WTC11 (cell line): Measurements from ENCODE around the gene PKP4. TPM values are rescaled to one million over a fixed set of nuclear protein-coding genes. Genes with fewer than 3 reads are reported as not detected.

Experiments used
- ATAC-seq: fragments of 200-7000 bp; cut with Tn5 transposase; 2 replicates; pipeline ENCODE4 v1.10.0; 2021; ENCODE audit warnings: mild to moderate bottlenecking, moderate library complexity
- CTCF ChIA-PET: fragments of 300-600 bp; sonication (Branson Sonifier 250); formaldehyde crosslinking; loops from one replicate; lab custom pipeline; 2021; ENCODE audit warnings: antibody characterized with exemption; lab: Charles Lee
- POLR2A ChIA-PET: fragments of 350-600 bp; sonication (Branson Sonifier 250); formaldehyde crosslinking; loops from one replicate; lab custom pipeline; 2021; ENCODE audit warnings: antibody characterized with exemption; lab: Charles Lee
- DNase-seq: peaks from one replicate; pipeline ENCODE4 v3.0.0; 2021; ENCODE audit warnings: low spot score
- H3K27ac Mint-ChIP-seq: 2 replicates; pipeline ENCODE4 v1.8.0; 2021; ENCODE audit warnings: mixed read lengths
- H3K27me3 Mint-ChIP-seq: 2 replicates; pipeline ENCODE4 v1.8.0; 2021; ENCODE audit warnings: low read depth, mild to moderate bottlenecking, moderate library complexity, mixed read lengths
- H3K36me3 Mint-ChIP-seq: 2 replicates; pipeline ENCODE4 v1.8.0; 2021; ENCODE audit warnings: mixed read lengths
- H3K4me1 Mint-ChIP-seq: 2 replicates; pipeline ENCODE4 v1.8.0; 2022; ENCODE audit warnings: mixed read lengths
- H3K4me3 Mint-ChIP-seq: 2 replicates; pipeline ENCODE4 v1.8.0; 2021; ENCODE audit warnings: mild to moderate bottlenecking, moderate library complexity, mixed read lengths
- H3K9me3 Mint-ChIP-seq: 2 replicates; pipeline ENCODE4 v1.8.0; 2021; ENCODE audit warnings: mixed read lengths
- ATF6 ChIP-seq: sonication (generic); formaldehyde crosslinking; IDR thresholded peaks from 2 replicates; pipeline ENCODE4 v1.8.1; 2023; ENCODE audit warnings: mild to moderate bottlenecking, missing genetic modification reagents
- CDX4 ChIP-seq: fragments of 250-450 bp; sonication (Bioruptor Pico); IDR thresholded peaks from 2 replicates; pipeline ENCODE4 v1.9.0; 2021; ENCODE audit warnings: moderate library complexity, mild to moderate bottlenecking, inconsistent platforms, borderline replicate concordance
- CREB1 ChIP-seq: sonication (generic); formaldehyde crosslinking; IDR thresholded peaks from 2 replicates; pipeline ENCODE4 v1.8.0; 2023; ENCODE audit warnings: mild to moderate bottlenecking, missing genetic modification reagents
- E2F1 ChIP-seq: sonication (generic); formaldehyde crosslinking; IDR thresholded peaks from 2 replicates; pipeline ENCODE4 v1.8.0; 2022; ENCODE audit warnings: mild to moderate bottlenecking, missing genetic modification reagents
- ELF4 ChIP-seq: sonication (generic); formaldehyde crosslinking; IDR thresholded peaks from 2 replicates; pipeline ENCODE4 v1.8.1; 2022; ENCODE audit warnings: low read depth, mild to moderate bottlenecking, moderate library complexity, missing genetic modification reagents
- GRHL2 ChIP-seq: fragments of 250-450 bp; sonication (Bioruptor Pico); IDR thresholded peaks from 2 replicates; pipeline ENCODE4 v1.8.0; 2022; ENCODE audit warnings: mild to moderate bottlenecking, moderate library complexity; ENCODE audit not compliant: insufficient replicate concordance, severe bottlenecking
- HMGA2 ChIP-seq: fragments of 250-450 bp; sonication (Bioruptor Pico); IDR thresholded peaks from 2 replicates; pipeline ENCODE4 v1.4.0; 2021; ENCODE audit warnings: mild to moderate bottlenecking, moderate library complexity
- JUN ChIP-seq: sonication (generic); formaldehyde crosslinking; IDR thresholded peaks from 2 replicates; pipeline ENCODE4 v1.8.0; 2023; ENCODE audit warnings: mild to moderate bottlenecking, missing genetic modification reagents
- NFYB ChIP-seq: sonication (generic); formaldehyde crosslinking; conservative IDR thresholded peaks from 2 replicates; pipeline ENCODE4 v1.8.0; 2022; ENCODE audit warnings: low read depth, missing genetic modification reagents
- PREB ChIP-seq: sonication (generic); formaldehyde crosslinking; IDR thresholded peaks from 2 replicates; pipeline ENCODE4 v1.8.1; 2022; ENCODE audit warnings: mild to moderate bottlenecking, missing genetic modification reagents, moderate library complexity, borderline replicate concordance
- SOX15 ChIP-seq: fragments of 250-450 bp; sonication (Bioruptor Pico); IDR thresholded peaks from 2 replicates; pipeline ENCODE4 v1.9.0; 2021; ENCODE audit warnings: mild to moderate bottlenecking
- TEAD4 ChIP-seq: sonication (generic); formaldehyde crosslinking; IDR thresholded peaks from 2 replicates; pipeline ENCODE4 v1.8.0; 2022; ENCODE audit warnings: mild to moderate bottlenecking, missing genetic modification reagents
- ZBTB43 ChIP-seq: sonication (generic); formaldehyde crosslinking; IDR thresholded peaks from 2 replicates; pipeline ENCODE4 v1.8.1; 2023; ENCODE audit warnings: mild to moderate bottlenecking, missing genetic modification reagents
- ZNF121 ChIP-seq: sonication (generic); formaldehyde crosslinking; IDR thresholded peaks from 2 replicates; pipeline ENCODE4 v1.8.0; 2023; ENCODE audit warnings: missing genetic modification reagents
- total RNA-seq: library from RNA; stranded (reverse); gene quantifications from 3 replicates; pipeline ENCODE4 v1.2.3, GENCODE V29; 2021
- TF ChIP-seq, protein P1 (sequence below): sonication (generic); formaldehyde crosslinking; IDR thresholded peaks from 2 replicates; pipeline ENCODE4 v1.8.1; 2022; ENCODE audit warnings: mild to moderate bottlenecking, moderate library complexity, missing genetic modification reagents

Gene PKP4
- total RNA-seq, 1 experiment from 2014 or later: 78.9 TPM

GRCh38 chr2:158518084-158518483 lies 61.3 kb downstream of the PKP4 start:
- H3K4me1 Mint-ChIP-seq: peaks cover 33% of the 10 kb centered on the region
- ATAC-seq (no peak; the same call in 1 of the 2 replicates), DNase-seq (no peak)
- TF ChIP-seq ZNF121 (CRISPR knock-in tag): 0 out of 2 replicates have a peak, but pooled peaks have one; percentile 33
- no peak for TF ChIP-seq GRHL2
- H3K9me3 Mint-ChIP-seq: no peaks in the 10 kb centered on the region
- peaks cover 9% of the 10 kb centered on the region for H3K36me3 Mint-ChIP-seq
- no peak overlapping the region for H3K4me3 Mint-ChIP-seq
- POLR2A ChIA-PET: no interaction called here
- H3K27me3 Mint-ChIP-seq: no peaks in the 10 kb centered on the region; the same call in 1 of the 2 replicates
- CTCF ChIA-PET: interaction anchor here (0.5 to 1.0 kb wide), 4 partner anchors 11 to 235 kb away, joined by 3 read pairs; no protein-coding TSS in a partner anchor
- no peak overlapping the region for H3K27ac Mint-ChIP-seq

GRCh38 chr2:158519481-158519880 lies 62.7 kb downstream of the PKP4 start:
- Mint-ChIP-seq H3K27ac (peak overlapping the region; percentile 3; the same call in 1 of the 2 replicates), H3K27me3 (no peaks in the 10 kb centered on the region; the same call in 1 of the 2 replicates), H3K4me1 (peaks cover 22% of the 10 kb centered on the region), H3K9me3 (no peaks in the 10 kb centered on the region), H3K36me3 (peaks cover 3% of the 10 kb centered on the region; the same call in 1 of the 2 replicates), H3K4me3 (no peak overlapping the region)
- ChIA-PET POLR2A (no interaction called here), CTCF (interaction anchor here (0.6 kb wide), 1 partner anchor 51 kb away, joined by 5 read pairs; no protein-coding TSS in a partner anchor)
- TF ChIP-seq ELF4 (CRISPR knock-in tag) (no peak), JUN (CRISPR knock-in tag) (no peak), CREB1 (CRISPR knock-in tag) (no peak), NFYB (CRISPR knock-in tag) (no peak)
- TF ChIP-seq, protein P1, sequence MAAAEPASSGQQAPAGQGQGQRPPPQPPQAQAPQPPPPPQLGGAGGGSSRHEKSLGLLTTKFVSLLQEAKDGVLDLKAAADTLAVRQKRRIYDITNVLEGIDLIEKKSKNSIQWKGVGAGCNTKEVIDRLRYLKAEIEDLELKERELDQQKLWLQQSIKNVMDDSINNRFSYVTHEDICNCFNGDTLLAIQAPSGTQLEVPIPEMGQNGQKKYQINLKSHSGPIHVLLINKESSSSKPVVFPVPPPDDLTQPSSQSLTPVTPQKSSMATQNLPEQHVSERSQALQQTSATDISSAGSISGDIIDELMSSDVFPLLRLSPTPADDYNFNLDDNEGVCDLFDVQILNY (CRISPR knock-in tag): no peak
- no peak for ATAC-seq
- no peak for DNase-seq

- no peak for ATAC-seq
- Mint-ChIP-seq H3K4me1 (peaks cover 25% of the 10 kb centered on the region), H3K27ac (peak overlapping the region; percentile 28; the same call in 1 of the 2 replicates), H3K9me3 (no peaks in the 10 kb centered on the region), H3K27me3 (no peaks in the 10 kb centered on the region), H3K4me3 (no peak overlapping the region), H3K36me3 (peaks cover 6% of the 10 kb centered on the region; the same call in 1 of the 2 replicates)
- DNase-seq: no peak
- TF ChIP-seq ELF4 (CRISPR knock-in tag) (no peak), ZBTB43 (CRISPR knock-in tag) (no peak)
- ChIA-PET CTCF (interaction anchor here (0.6 to 1.8 kb wide), 6 partner anchors 12 to 216 kb away, joined by 3 to 10 read pairs (median 3); no protein-coding TSS in a partner anchor), POLR2A (interaction anchor here (0.6 to 1.1 kb wide), 2 partner anchors 15 to 71 kb away, joined by 3 read pairs; no protein-coding TSS in a partner anchor)
Measured at GRCh38 chr2:158529379-158530259, 72.9 kb downstream of the PKP4 start.

GRCh38 chr2:158530829-158531228 lies 74.1 kb downstream of the PKP4 start:
- peaks cover 6% of the 10 kb centered on the region; the same call in 1 of the 2 replicates for H3K36me3 Mint-ChIP-seq
- CTCF ChIA-PET: interaction anchor here (0.7 to 1.8 kb wide), 6 partner anchors 14 to 215 kb away, joined by 3 to 10 read pairs (median 4); no protein-coding TSS in a partner anchor
- H3K4me3 Mint-ChIP-seq: no peak overlapping the region
- no peaks in the 10 kb centered on the region for H3K27me3 Mint-ChIP-seq
- no peak for TF ChIP-seq PREB
- no peak for TF ChIP-seq ATF6 (CRISPR knock-in tag)
- TF ChIP-seq, protein P1 (CRISPR knock-in tag): no peak
- no peak for TF ChIP-seq HMGA2 (CRISPR knock-in tag)
- TF ChIP-seq E2F1 (CRISPR knock-in tag): no peak
- TF ChIP-seq TEAD4: no peak
- TF ChIP-seq CDX4 (CRISPR knock-in tag): no peak
- TF ChIP-seq SOX15 (CRISPR knock-in tag): no peak
- no peak overlapping the region for H3K27ac Mint-ChIP-seq
- ATAC-seq: peak; percentile 79
- POLR2A ChIA-PET: interaction anchor here (1.1 kb wide), 1 partner anchor 73 kb away, joined by 3 read pairs; no protein-coding TSS in a partner anchor
- DNase-seq: no peak
- H3K9me3 Mint-ChIP-seq: no peaks in the 10 kb centered on the region
- H3K4me1 Mint-ChIP-seq: peaks cover 25% of the 10 kb centered on the region
